Naive thymus-derived CD4-positive, alpha-beta T cell (primary cell): ENCODE results near the gene CLCNKB. TPM values are rescaled to one million over a fixed set of nuclear protein-coding genes. Genes with fewer than 3 reads are reported as not detected.
A peak's percentile ranks its signal among the peaks of the same experiment; 100 is the strongest.

Experiments used
- ATAC-seq: fragments of 150-1000 bp; cut with Tn5 transposase; 2 replicates; pipeline ENCODE4 v1.10.0; 2021; ENCODE audit warnings: mild to moderate bottlenecking, moderate library complexity
- CTCF ChIA-PET: fragments of 350-600 bp; sonication (Branson Sonifier 250); formaldehyde crosslinking; loops from one replicate; lab custom pipeline; 2021; ENCODE audit warnings: antibody characterized with exemption; lab: Charles Lee
- POLR2A ChIA-PET: fragments of 350-600 bp; sonication (Branson Sonifier 250); formaldehyde crosslinking; loops from one replicate; lab custom pipeline; 2021; ENCODE audit warnings: antibody characterized with exemption, inconsistent platforms; lab: Charles Lee
- DNase-seq, 9 donors: peaks; one replicate each; pipeline versions ENCODE4 v3.0.0 to v3.0.0-alpha.2; 2020 to 2022; ENCODE audit warnings: mixed read lengths in 1 of 9
- H3K27ac ChIP-seq: one replicate; pipeline ENCODE4 v1.7.0; 2013; ENCODE audit warnings: mild to moderate bottlenecking, low read depth, low read length, moderate library complexity
- H3K27me3 ChIP-seq, 2 donors: one replicate each; pipeline ENCODE4 v1.7.0; 2013; ENCODE audit warnings: low read length in 2 of 2, mild to moderate bottlenecking in 2 of 2, moderate library complexity in 2 of 2; ENCODE audit not compliant: control insufficient read depth in 2 of 2, insufficient read depth in 2 of 2
- H3K36me3 ChIP-seq, 3 experiments: 1 replicate in 2 of 3; 2 replicates in 1 of 3; pipeline ENCODE4 v1.7.0; 2013; ENCODE audit warnings: low read length in 3 of 3, mild to moderate bottlenecking in 3 of 3, moderate library complexity in 1 of 3; ENCODE audit not compliant: insufficient read depth in 3 of 3, control insufficient read depth in 2 of 3
- H3K4me1 ChIP-seq, 2 donors: one replicate each; pipeline ENCODE4 v1.7.0; 2013; ENCODE audit warnings: low read length in 2 of 2, mild to moderate bottlenecking in 2 of 2, moderate library complexity in 1 of 2; ENCODE audit not compliant: control insufficient read depth in 2 of 2, insufficient read depth in 2 of 2
- H3K4me3 ChIP-seq: 2 replicates; pipeline ENCODE4 v1.7.0; 2013; ENCODE audit warnings: mild to moderate bottlenecking, low read length
- H3K9me3 ChIP-seq, 3 experiments: 1 replicate in 2 of 3; 2 replicates in 1 of 3; pipeline ENCODE4 v1.7.0; 2013; ENCODE audit warnings: low read length in 3 of 3; ENCODE audit not compliant: control insufficient read depth in 2 of 3
- H3K27ac Mint-ChIP-seq, 9 donors: one replicate each; pipeline ENCODE4 v1.8.0; 2020 to 2022; ENCODE audit warnings: mixed read lengths in 9 of 9, mild to moderate bottlenecking in 8 of 9, moderate library complexity in 5 of 9, inconsistent platforms in 2 of 9
- H3K27me3 Mint-ChIP-seq, 5 donors: one replicate each; pipeline ENCODE4 v1.8.0; 2021 to 2022; ENCODE audit warnings: mixed read lengths in 5 of 5, mild to moderate bottlenecking in 1 of 5
- H3K36me3 Mint-ChIP-seq, 5 donors: one replicate each; pipeline ENCODE4 v1.8.0; 2020 to 2022; ENCODE audit warnings: mixed read lengths in 5 of 5, mild to moderate bottlenecking in 3 of 5, inconsistent platforms in 1 of 5
- H3K4me1 Mint-ChIP-seq, 7 donors: one replicate each; pipeline ENCODE4 v1.8.0; 2020 to 2022; ENCODE audit warnings: mixed read lengths in 7 of 7, mild to moderate bottlenecking in 3 of 7, inconsistent platforms in 1 of 7
- H3K4me3 Mint-ChIP-seq, 10 donors: one replicate each; pipeline ENCODE4 v1.8.0; 2020 to 2022; ENCODE audit warnings: mild to moderate bottlenecking in 10 of 10, mixed read lengths in 10 of 10, moderate library complexity in 6 of 10, inconsistent platforms in 2 of 10
- H3K9me3 Mint-ChIP-seq, 11 donors: one replicate each; pipeline ENCODE4 v1.8.0; 2020 to 2022; ENCODE audit warnings: mixed read lengths in 11 of 11, mild to moderate bottlenecking in 4 of 11, inconsistent platforms in 1 of 11, moderate library complexity in 1 of 11
- intact Hi-C, 2 donors: fragments of 100-400 bp; cut with micrococcal nuclease; formaldehyde crosslinking; loops; one replicate each; pipeline ENCODE4 v1.15.1; 2023
- polyA plus RNA-seq, 2 donors: library from polyadenylated mRNA; unstranded; fragments of 300-500 nt; fragmentation: Illumina TruSeq; gene quantifications; one replicate each; pipeline ENCODE4 v1.2.3, GENCODE V29; 2021
- total RNA-seq, 6 experiments: library from RNA in 5 of 6; stranded (reverse) in 5 of 6; gene quantifications; 1 replicate in 5 of 6; 2 replicates in 1 of 6; pipeline ENCODE4 v1.2.3 and lab custom pipeline; 2021 to 2026

CLCNKB gene
- total RNA-seq (not detected), polyA plus RNA-seq (not detected), total RNA-seq (lab: John Stamatoyannopoulos, UW) (not detected)

DNA sequence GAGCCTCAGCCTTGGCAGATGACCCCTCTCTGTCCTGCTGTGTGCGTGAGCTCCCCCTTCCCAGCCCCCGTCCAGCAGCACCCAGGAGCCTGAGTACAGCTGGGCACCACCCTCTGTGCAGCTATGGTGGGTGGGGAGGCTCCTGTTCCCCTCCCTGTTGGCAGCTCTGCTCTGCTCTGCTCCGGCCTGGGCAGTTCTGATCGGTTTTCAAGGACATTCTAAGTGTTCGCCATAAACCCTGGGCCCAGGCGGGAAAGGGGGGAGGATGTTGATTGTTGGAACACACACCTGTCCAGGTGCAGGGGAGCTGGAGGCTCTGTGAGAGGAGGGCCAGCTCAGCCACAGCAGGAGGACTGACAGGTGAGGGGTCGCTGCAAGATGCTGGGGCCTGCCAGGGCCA, at the start of gene CLCNKB:
TSS of gene CLCNKB (plus strand) at position 262 of the 400 bp plus-strand sequence. CDS start 711 bp downstream, outside the sequence.
- Mint-ChIP-seq H3K27ac (no peak within 1 kb of the TSS), H3K27me3 (peaks cover 0 to 5% (median 4%) of the 10 kb centered on the region in 5 donors), H3K4me3 (no peak within 1 kb of the TSS), H3K4me1 (peaks cover 0 to 4% (median 0%) of the 10 kb centered on the region in 7 donors), H3K36me3 (no peaks in the 10 kb centered on the region), H3K9me3 (peaks cover 0 to 1% (median 0%) of the 10 kb centered on the region in 11 donors)
- intact Hi-C loops = no loop called here
- no peaks in the 10 kb centered on the region for H3K9me3 ChIP-seq
- H3K36me3 ChIP-seq = no peaks in the 10 kb centered on the region
- H3K4me1 ChIP-seq = no peaks in the 10 kb centered on the region
- no peak within 1 kb of the TSS for H3K4me3 ChIP-seq
- no peak for DNase-seq
- no peak within 1 kb of the TSS for H3K27ac ChIP-seq
- POLR2A ChIA-PET = no interaction called here
- H3K27me3 ChIP-seq = no peaks in the 10 kb centered on the region
- no peak for ATAC-seq
- CTCF ChIA-PET = no interaction called here

DNA sequence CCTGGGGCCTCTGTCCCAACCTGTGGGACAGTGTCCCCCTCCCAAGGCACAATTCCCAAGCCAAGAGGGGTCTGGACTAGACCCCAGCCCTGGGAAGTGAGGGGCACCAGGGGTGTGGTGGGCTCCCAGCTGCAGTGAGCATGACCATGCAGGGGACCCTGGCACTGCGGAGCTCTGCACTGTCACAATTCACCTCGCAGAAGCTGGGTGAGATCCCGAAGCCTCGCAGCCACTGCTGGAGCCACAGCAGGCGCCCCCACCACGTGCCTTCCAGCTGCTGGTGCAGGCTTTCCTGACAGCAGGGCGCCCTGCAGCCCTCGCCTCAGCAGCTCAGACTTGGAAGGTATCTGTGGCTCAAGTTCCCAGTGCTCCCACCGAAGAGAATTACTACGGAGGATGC, 49.5 kb upstream of the CLCNKB start:
- CTCF ChIA-PET = interaction anchor here (0.6 to 1.2 kb wide), 2 partner anchors 179 to 297 kb away, joined by 3 to 6 read pairs; no protein-coding TSS in a partner anchor

DNA sequence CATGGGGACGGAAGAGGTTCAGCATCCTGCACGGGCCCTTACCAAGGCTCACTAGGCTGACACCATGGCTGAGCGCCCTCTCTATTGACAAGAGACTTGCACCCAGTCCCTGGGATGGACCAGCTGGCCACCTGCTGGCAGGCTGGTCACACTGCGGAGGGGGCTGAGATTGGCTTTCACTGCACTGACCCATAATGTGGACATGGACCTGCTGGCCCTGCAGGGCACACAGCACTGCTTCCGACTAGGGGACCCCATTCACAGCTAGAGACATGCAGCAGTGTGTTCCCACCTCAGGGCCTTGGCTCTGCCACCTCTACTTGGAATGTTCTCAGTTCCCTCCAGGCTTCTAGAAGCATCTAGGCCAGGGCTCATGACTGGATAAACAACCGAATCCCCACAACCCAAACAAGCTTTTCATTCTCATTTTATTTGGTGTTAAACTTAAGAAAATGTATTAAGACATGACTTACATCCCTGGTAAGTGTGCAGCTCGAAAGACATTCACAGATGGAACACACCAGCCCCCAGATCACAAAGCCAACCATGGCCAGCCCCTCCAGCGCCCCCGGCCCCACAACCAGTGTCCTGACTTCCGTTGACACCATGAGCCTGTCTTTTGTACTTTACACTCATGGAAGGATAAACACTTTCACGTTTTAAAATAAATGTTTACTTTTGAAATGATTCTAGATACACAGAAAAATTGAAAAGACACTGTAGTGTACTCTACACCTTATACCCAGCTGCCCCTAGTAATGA, 48.8 kb upstream of the CLCNKB start:
- POLR2A ChIA-PET = interaction anchor here (0.6 kb wide), 1 partner anchor 99 kb away, joined by 3 read pairs; no protein-coding TSS in a partner anchor
- ATAC-seq (peak; percentile 79), DNase-seq (peak in 4 of 9 donors; percentile 11 to 60 (median 30))
- Mint-ChIP-seq H3K27me3 (peaks cover 0 to 3% (median 0%) of the 10 kb centered on the region in 5 donors), H3K4me1 (no peaks in the 10 kb centered on the region), H3K4me3 (no peak overlapping the region), H3K9me3 (no peaks in the 10 kb centered on the region), H3K36me3 (no peaks in the 10 kb centered on the region), H3K27ac (peak overlapping the region in 1 of 9 donors; percentile 9)
- Histone ChIP-seq H3K27me3 (no peaks in the 10 kb centered on the region), H3K36me3 (no peaks in the 10 kb centered on the region), H3K27ac (no peak overlapping the region), H3K4me1 (no peaks in the 10 kb centered on the region), H3K9me3 (no peaks in the 10 kb centered on the region), H3K4me3 (no peak overlapping the region)
- CTCF ChIA-PET = interaction anchor here (0.6 to 1.2 kb wide), 2 partner anchors 141 to 179 kb away, joined by 3 read pairs; no protein-coding TSS in a partner anchor
- intact Hi-C loops = loop anchor here (1.0 kb wide), 3 partner anchors 179 to 202 kb away; no protein-coding TSS in a partner anchor

More for the DNA sequence above, 49.5 kb upstream of the CLCNKB start:
- no peak overlapping the region for H3K27ac ChIP-seq
- H3K27me3 ChIP-seq = no peaks in the 10 kb centered on the region
- H3K36me3 Mint-ChIP-seq = no peaks in the 10 kb centered on the region
- no peaks in the 10 kb centered on the region for H3K4me1 ChIP-seq
- no peaks in the 10 kb centered on the region for H3K9me3 ChIP-seq
- H3K9me3 Mint-ChIP-seq = no peaks in the 10 kb centered on the region
- intact Hi-C loops = loop anchor here (1.0 kb wide), 3 partner anchors 179 to 202 kb away; no protein-coding TSS in a partner anchor
- no peak overlapping the region for H3K4me3 ChIP-seq
- no peak overlapping the region for H3K27ac Mint-ChIP-seq
- H3K27me3 Mint-ChIP-seq = peaks cover 0 to 3% (median 0%) of the 10 kb centered on the region in 5 donors
- ATAC-seq (no peak), DNase-seq (no peak)
- no peaks in the 10 kb centered on the region for H3K36me3 ChIP-seq
- no peak overlapping the region for H3K4me3 Mint-ChIP-seq
- no peaks in the 10 kb centered on the region for H3K4me1 Mint-ChIP-seq
- POLR2A ChIA-PET = interaction anchor here (0.6 kb wide), 1 partner anchor 99 kb away, joined by 3 read pairs; no protein-coding TSS in a partner anchor

DNA sequence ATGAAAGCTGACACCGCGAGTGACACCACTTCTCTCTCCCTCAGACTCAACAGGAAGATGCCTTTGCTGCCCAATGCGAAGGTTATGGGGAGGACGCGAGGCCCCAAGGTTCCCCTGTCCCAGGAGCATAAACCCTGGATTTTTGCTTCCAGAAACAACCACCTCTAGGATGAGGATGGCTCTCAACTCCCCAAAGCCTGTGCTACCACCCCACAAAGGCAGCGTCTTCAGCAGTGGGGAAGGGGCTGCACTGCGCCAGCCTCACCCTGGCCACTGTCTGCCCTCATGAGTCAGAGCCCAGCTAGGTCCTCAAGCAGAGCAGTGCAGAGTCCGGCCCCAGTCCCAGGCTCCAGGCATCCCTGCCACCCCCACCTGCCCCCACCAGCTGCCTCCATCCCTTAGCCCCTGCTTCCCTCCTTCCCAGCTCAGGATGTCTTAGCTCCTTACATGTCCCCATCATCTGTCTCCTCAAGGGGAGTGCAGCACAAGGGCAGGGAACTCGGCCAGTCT, 46.5 kb upstream of the CLCNKB start:
- CTCF ChIA-PET = no interaction called here

DNA sequence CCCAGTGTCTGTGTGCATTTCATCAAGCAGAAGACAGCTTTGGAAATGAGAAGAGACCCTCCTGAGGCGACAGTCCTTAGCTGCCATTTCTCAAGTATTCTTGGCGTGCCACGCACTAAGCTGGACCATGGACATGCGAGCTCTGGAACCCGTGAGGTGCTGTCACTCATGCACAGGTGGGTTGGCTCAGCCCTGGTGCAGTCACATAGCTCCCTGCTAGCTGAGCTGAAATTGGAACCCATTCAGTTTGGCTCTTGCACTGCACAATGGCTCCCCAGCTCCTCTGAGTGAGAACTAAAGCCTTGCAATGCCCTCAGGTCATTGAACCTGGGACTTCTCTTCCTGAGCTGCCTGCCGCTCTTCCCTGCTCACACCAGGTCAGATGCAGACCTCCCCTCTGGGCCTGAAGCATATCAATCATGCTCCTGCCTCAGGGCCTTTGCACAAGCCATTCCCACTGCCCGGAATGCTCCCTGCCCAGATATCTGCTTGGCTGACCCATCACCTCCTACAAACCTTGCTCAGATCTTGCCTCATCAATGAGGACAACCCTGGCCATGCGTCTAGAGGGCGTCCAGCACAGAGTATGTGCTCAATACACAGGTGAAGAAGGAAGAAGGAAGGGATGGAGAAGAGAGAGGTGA, 45.8 kb upstream of the CLCNKB start:
- intact Hi-C loops = no loop called here
- H3K9me3 ChIP-seq = no peaks in the 10 kb centered on the region
- DNase-seq (no peak), ATAC-seq (no peak)
- ChIA-PET CTCF (interaction anchor here (1.1 kb wide), 1 partner anchor 182 kb away, joined by 3 read pairs; no protein-coding TSS in a partner anchor), POLR2A (no interaction called here)
- no peaks in the 10 kb centered on the region for H3K36me3 ChIP-seq
- H3K4me3 ChIP-seq = no peak overlapping the region
- Mint-ChIP-seq H3K9me3 (no peaks in the 10 kb centered on the region), H3K27ac (no peak overlapping the region), H3K27me3 (peaks cover 0 to 3% (median 0%) of the 10 kb centered on the region in 5 donors), H3K4me1 (no peaks in the 10 kb centered on the region), H3K36me3 (no peaks in the 10 kb centered on the region), H3K4me3 (no peak overlapping the region)
- H3K4me1 ChIP-seq = no peaks in the 10 kb centered on the region
- no peaks in the 10 kb centered on the region for H3K27me3 ChIP-seq
- H3K27ac ChIP-seq = no peak overlapping the region

More for the DNA sequence above, 46.5 kb upstream of the CLCNKB start:
- POLR2A ChIA-PET = no interaction called here
- Histone ChIP-seq H3K27ac (no peak overlapping the region), H3K36me3 (no peaks in the 10 kb centered on the region), H3K9me3 (no peaks in the 10 kb centered on the region), H3K27me3 (no peaks in the 10 kb centered on the region), H3K4me3 (no peak overlapping the region), H3K4me1 (no peaks in the 10 kb centered on the region)
- no peaks in the 10 kb centered on the region for H3K36me3 Mint-ChIP-seq
- no peak overlapping the region for H3K4me3 Mint-ChIP-seq
- peaks cover 0 to 3% (median 0%) of the 10 kb centered on the region in 5 donors for H3K27me3 Mint-ChIP-seq
- intact Hi-C loops = no loop called here
- no peak for ATAC-seq
- DNase-seq = no peak
- no peaks in the 10 kb centered on the region for H3K4me1 Mint-ChIP-seq
- no peaks in the 10 kb centered on the region for H3K9me3 Mint-ChIP-seq
- no peak overlapping the region for H3K27ac Mint-ChIP-seq

DNA sequence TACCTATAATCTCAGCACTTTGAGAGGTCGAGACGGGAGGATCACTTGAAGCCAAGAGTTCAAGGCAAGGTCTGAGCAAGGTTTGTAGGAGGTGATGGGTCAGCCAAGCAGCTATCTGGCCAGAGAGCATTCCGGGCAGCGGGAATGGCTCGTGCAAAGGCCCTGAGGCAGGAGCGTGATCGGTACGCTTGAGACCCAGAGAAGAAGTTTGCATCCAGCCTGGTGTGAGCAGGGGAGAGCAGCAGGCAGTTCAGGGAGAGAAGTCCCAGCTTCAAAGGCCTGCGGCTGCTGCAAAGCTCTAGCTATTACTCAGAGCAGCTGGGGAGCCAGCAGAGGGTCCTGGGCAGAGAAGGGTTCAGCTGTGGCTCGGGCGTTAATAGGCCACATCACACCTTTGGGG, 44.7 kb upstream of the CLCNKB start:
- DNase-seq = no peak
- no peaks in the 10 kb centered on the region for H3K36me3 ChIP-seq
- no peaks in the 10 kb centered on the region for H3K27me3 ChIP-seq
- Mint-ChIP-seq H3K27me3 (peaks cover 0 to 3% (median 0%) of the 10 kb centered on the region in 5 donors), H3K4me3 (no peak overlapping the region), H3K27ac (no peak overlapping the region), H3K9me3 (no peaks in the 10 kb centered on the region), H3K36me3 (no peaks in the 10 kb centered on the region), H3K4me1 (no peaks in the 10 kb centered on the region)
- no peak for ATAC-seq
- H3K27ac ChIP-seq = no peak overlapping the region
- CTCF ChIA-PET = interaction anchor here (0.6 to 1.1 kb wide), 2 partner anchors 183 to 195 kb away, joined by 3 read pairs; no protein-coding TSS in a partner anchor
- no peaks in the 10 kb centered on the region for H3K9me3 ChIP-seq
- POLR2A ChIA-PET = interaction anchor here (0.6 kb wide), 1 partner anchor 8 kb away, joined by 3 read pairs; no protein-coding TSS in a partner anchor
- no peak overlapping the region for H3K4me3 ChIP-seq
- intact Hi-C loops = no loop called here
- no peaks in the 10 kb centered on the region for H3K4me1 ChIP-seq
